ENCODE data around the gene COPB1.

COPB1 gene

DNA sequence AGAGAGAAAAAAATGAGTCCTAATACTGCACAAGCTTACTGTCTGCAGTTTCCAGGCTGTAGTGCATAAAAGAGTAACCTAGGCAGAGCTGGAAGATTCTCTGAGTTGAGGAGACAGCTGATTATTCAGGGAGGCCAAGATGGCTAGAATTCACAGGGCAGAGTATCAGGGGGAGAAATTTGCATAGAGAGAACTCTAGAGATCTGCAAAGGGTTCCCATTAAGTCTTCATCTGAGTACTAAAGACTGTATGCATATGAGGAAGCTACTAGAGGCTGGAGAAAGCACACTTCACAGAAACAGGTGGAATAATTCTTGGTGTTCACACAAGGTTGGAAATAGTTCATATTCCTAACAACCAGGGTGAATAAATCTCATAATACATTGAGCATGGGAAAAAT is 74.0 kb downstream of the COPB1 start:
- in situ Hi-C loops (cut with MboI; ENCODE audit: low pct_unique_long_range_greater_than_20kb, low sequenced_read_pairs, unreplicated experiment) = loop anchor here (25.0 kb wide), 1 partner anchor 463 kb away; the partner anchor contains the start of gene SPON1
- no peak for TF ChIP-seq CTCF (IDR thresholded peaks at IDR 0.05; ENCODE audit: extremely low read depth, insufficient read depth, missing control alignments)
- DNase-seq (ENCODE audit: low spot score) = no peak

GRCh38 chr11:14424096-14424495 is 75.5 kb downstream of the COPB1 start:
- in situ Hi-C loops (cut with MboI; ENCODE audit: low pct_unique_long_range_greater_than_20kb, low sequenced_read_pairs, unreplicated experiment) = no loop called here
- TF ChIP-seq CTCF (IDR thresholded peaks at IDR 0.05; ENCODE audit: extremely low read depth, insufficient read depth, missing control alignments) = no peak
- no peak for DNase-seq (ENCODE audit: low spot score)

DNA sequence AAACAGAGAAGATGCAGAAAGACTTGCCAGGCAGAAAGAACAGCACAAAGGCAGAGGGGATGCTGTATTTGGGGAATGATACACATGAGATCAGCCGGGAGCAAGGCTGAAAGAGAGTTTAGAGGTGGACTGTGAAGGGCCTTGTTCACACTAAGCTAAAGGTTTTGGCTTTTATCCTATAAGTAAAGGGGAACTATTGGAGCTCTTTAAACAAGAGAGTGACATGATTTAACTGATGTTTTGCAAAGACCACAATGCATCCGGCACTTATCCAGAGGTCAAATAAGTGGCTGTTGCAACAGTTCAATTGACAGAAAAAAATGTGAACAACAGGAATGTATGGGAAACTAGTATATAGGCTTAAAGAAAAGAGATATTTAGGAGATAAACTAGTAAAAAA is 76.0 kb downstream of the COPB1 start:
- no peak for DNase-seq (ENCODE audit: low spot score)
- in situ Hi-C loops (cut with MboI; ENCODE audit: low pct_unique_long_range_greater_than_20kb, low sequenced_read_pairs, unreplicated experiment) = no loop called here
- no peak for TF ChIP-seq CTCF (IDR thresholded peaks at IDR 0.05; ENCODE audit: extremely low read depth, insufficient read depth, missing control alignments)

GRCh38 chr11:14422814-14423182 is 76.8 kb downstream of the COPB1 start:
- in situ Hi-C loops (cut with MboI; ENCODE audit: low pct_unique_long_range_greater_than_20kb, low sequenced_read_pairs, unreplicated experiment) = no loop called here
- no peak for DNase-seq (ENCODE audit: low spot score)
- no peak for TF ChIP-seq CTCF (IDR thresholded peaks at IDR 0.05; ENCODE audit: extremely low read depth, insufficient read depth, missing control alignments)

GRCh38 chr11:14422052-14422813 is 77.4 kb downstream of the COPB1 start:
- in situ Hi-C loops (cut with MboI; ENCODE audit: low pct_unique_long_range_greater_than_20kb, low sequenced_read_pairs, unreplicated experiment) = no loop called here
- DNase-seq (ENCODE audit: low spot score) = no peak
- TF ChIP-seq CTCF (IDR thresholded peaks at IDR 0.05; ENCODE audit: extremely low read depth, insufficient read depth, missing control alignments) = no peak

DNA sequence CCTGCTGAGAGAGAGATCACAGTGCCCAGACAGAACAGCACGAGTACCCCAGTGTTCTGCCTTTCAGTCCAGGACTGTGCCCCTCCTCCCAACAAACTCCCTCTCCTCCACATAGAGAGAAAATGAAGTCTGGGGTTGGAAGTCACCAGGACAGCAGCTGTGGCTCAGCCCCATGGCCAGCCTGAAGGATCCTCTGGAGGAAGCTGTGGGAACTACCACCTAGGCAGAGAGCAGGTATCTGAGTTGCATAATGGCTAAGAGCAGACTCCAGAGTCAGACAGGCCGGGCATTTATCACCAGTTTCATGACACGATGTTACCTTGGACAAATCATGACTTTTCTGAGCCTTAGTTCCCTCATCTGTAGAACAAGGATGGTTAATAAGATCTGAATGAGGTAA is 79.4 kb downstream of the COPB1 start:
- in situ Hi-C loops (cut with MboI; ENCODE audit: low pct_unique_long_range_greater_than_20kb, low sequenced_read_pairs, unreplicated experiment) = no loop called here
- DNase-seq (ENCODE audit: low spot score) = no peak
- no peak for TF ChIP-seq CTCF (IDR thresholded peaks at IDR 0.05; ENCODE audit: extremely low read depth, insufficient read depth, missing control alignments)
